Astrocyte (in vitro differentiated cells and primary cell): ENCODE results near the gene MIOS. TPM values are rescaled to one million over a fixed set of nuclear protein-coding genes. Genes with fewer than 3 reads are reported as not detected.

ENCODE experiments used
- DNase-seq: peaks from one replicate; pipeline ENCODE4 v3.0.0-alpha.2; 2010; ENCODE audit warnings: low read depth
- FAIRE-seq: peaks from 2 replicates; lab custom pipeline; 2011; peaks lifted over from hg19 to GRCh38; lab: Jason Lieb, UNC
- H2AFZ ChIP-seq: 2 replicates; pipeline ENCODE4 v1.6.0; 2012; ENCODE audit warnings: low read depth, low read length, inconsistent platforms
- H3K27ac ChIP-seq: 2 replicates; pipeline ENCODE4 v1.5.1; 2011; ENCODE audit warnings: low read depth, low read length, inconsistent platforms
- H3K27me3 ChIP-seq: 2 replicates; pipeline ENCODE4 v1.6.0; 2011; ENCODE audit warnings: low read length, inconsistent platforms; ENCODE audit not compliant: insufficient read depth
- H3K36me3 ChIP-seq: 2 replicates; pipeline ENCODE4 v1.5.1; 2011; ENCODE audit warnings: low read length, inconsistent platforms; ENCODE audit not compliant: insufficient read depth
- H3K4me1 ChIP-seq: 2 replicates; pipeline ENCODE4 v1.5.1; 2011; ENCODE audit warnings: low read length, inconsistent platforms; ENCODE audit not compliant: insufficient read depth
- H3K4me2 ChIP-seq: 2 replicates; pipeline ENCODE4 v1.6.0; 2012; ENCODE audit warnings: low read length, inconsistent platforms
- H3K4me3 ChIP-seq: 2 replicates; pipeline ENCODE4 v1.5.1; 2011; ENCODE audit warnings: low read depth, mild to moderate bottlenecking, low read length, inconsistent platforms; ENCODE audit not compliant: insufficient read depth
- H3K79me2 ChIP-seq: 2 replicates; pipeline ENCODE4 v1.6.0; 2012; ENCODE audit warnings: mild to moderate bottlenecking, low read length, inconsistent platforms; ENCODE audit not compliant: insufficient read depth
- H3K9ac ChIP-seq: 2 replicates; pipeline ENCODE4 v1.6.0; 2012; ENCODE audit warnings: mild to moderate bottlenecking, low read length, inconsistent platforms
- H3K9me3 ChIP-seq: 2 replicates; pipeline ENCODE4 v1.5.1; 2012; ENCODE audit warnings: low read depth, mild to moderate bottlenecking, low read length, inconsistent platforms; ENCODE audit not compliant: insufficient read depth
- H4K20me1 ChIP-seq: 2 replicates; pipeline ENCODE4 v1.6.0; 2012; ENCODE audit warnings: low read length, inconsistent platforms; ENCODE audit not compliant: insufficient read depth
- H3K27ac Mint-ChIP-seq: one replicate; pipeline ENCODE4 v1.8.0; 2021; ENCODE audit warnings: mild to moderate bottlenecking, mixed read lengths; ENCODE audit not compliant: unreplicated experiment
- H3K27me3 Mint-ChIP-seq: one replicate; pipeline ENCODE4 v1.8.0; 2021; ENCODE audit warnings: low read depth, mixed read lengths; ENCODE audit not compliant: unreplicated experiment
- H3K36me3 Mint-ChIP-seq: one replicate; pipeline ENCODE4 v1.8.0; 2021; ENCODE audit warnings: low read depth, mixed read lengths; ENCODE audit not compliant: unreplicated experiment
- H3K4me1 Mint-ChIP-seq: one replicate; pipeline ENCODE4 v1.8.0; 2021; ENCODE audit warnings: low read depth, mixed read lengths; ENCODE audit not compliant: unreplicated experiment
- H3K4me3 Mint-ChIP-seq: one replicate; pipeline ENCODE4 v1.8.0; 2021; ENCODE audit warnings: mild to moderate bottlenecking, moderate library complexity, mixed read lengths; ENCODE audit not compliant: unreplicated experiment
- H3K9me3 Mint-ChIP-seq: one replicate; pipeline ENCODE4 v1.8.0; 2021; ENCODE audit warnings: mild to moderate bottlenecking, mixed read lengths; ENCODE audit not compliant: unreplicated experiment
- EZH2 ChIP-seq: IDR thresholded peaks from 2 replicates; pipeline ENCODE4 v1.6.1; 2012; ENCODE audit warnings: mild to moderate bottlenecking, low read length, inconsistent platforms; ENCODE audit not compliant: insufficient read depth
- total RNA-seq: library from RNA; stranded (reverse); gene quantifications from 2 replicates; pipeline ENCODE4 v1.2.1, GENCODE V29; 2021
- TF ChIP-seq, protein P1 (sequence below): IDR thresholded peaks from 2 replicates; pipeline ENCODE4 v1.5.1; 2011; ENCODE audit warnings: low read depth, mild to moderate bottlenecking, inconsistent platforms, low read length, moderate library complexity; ENCODE audit not compliant: insufficient read depth

Gene MIOS
- total RNA-seq, 1 donor from 2014 or later, result 16.4 TPM

- peaks cover 4% of the 10 kb centered on the region for H3K36me3 ChIP-seq
- no peak overlapping the region for H2AFZ ChIP-seq
- H3K4me1 Mint-ChIP-seq, result no peaks in the 10 kb centered on the region
- no peaks in the 10 kb centered on the region for H3K9me3 Mint-ChIP-seq
- no peaks in the 10 kb centered on the region for H3K4me1 ChIP-seq
- DNase-seq, result no peak
- no peak overlapping the region for H3K27ac ChIP-seq
- H4K20me1 ChIP-seq, result no peaks in the 10 kb centered on the region
- H3K27me3 ChIP-seq, result no peaks in the 10 kb centered on the region
- no peak overlapping the region for H3K4me3 Mint-ChIP-seq
- H3K4me3 ChIP-seq, result no peak overlapping the region
- H3K27me3 Mint-ChIP-seq, result no peaks in the 10 kb centered on the region
- TF ChIP-seq EZH2, result no peak
- TF ChIP-seq, protein P1, sequence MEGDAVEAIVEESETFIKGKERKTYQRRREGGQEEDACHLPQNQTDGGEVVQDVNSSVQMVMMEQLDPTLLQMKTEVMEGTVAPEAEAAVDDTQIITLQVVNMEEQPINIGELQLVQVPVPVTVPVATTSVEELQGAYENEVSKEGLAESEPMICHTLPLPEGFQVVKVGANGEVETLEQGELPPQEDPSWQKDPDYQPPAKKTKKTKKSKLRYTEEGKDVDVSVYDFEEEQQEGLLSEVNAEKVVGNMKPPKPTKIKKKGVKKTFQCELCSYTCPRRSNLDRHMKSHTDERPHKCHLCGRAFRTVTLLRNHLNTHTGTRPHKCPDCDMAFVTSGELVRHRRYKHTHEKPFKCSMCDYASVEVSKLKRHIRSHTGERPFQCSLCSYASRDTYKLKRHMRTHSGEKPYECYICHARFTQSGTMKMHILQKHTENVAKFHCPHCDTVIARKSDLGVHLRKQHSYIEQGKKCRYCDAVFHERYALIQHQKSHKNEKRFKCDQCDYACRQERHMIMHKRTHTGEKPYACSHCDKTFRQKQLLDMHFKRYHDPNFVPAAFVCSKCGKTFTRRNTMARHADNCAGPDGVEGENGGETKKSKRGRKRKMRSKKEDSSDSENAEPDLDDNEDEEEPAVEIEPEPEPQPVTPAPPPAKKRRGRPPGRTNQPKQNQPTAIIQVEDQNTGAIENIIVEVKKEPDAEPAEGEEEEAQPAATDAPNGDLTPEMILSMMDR, result no peak
- no peaks in the 10 kb centered on the region for H3K79me2 ChIP-seq
- H3K4me2 ChIP-seq, result no peak overlapping the region
- FAIRE-seq, result no peak
- H3K9ac ChIP-seq, result no peak overlapping the region
- no peaks in the 10 kb centered on the region for H3K9me3 ChIP-seq
- no peak overlapping the region for H3K27ac Mint-ChIP-seq
- H3K36me3 Mint-ChIP-seq, result no peaks in the 10 kb centered on the region
These were observed 18.0 kb downstream of the MIOS start for GRCh38 chr7:7584653-7585052.

GRCh38 chr7:7585241-7585928 lies 18.7 kb downstream of the MIOS start:
- H3K4me3 ChIP-seq, result no peak overlapping the region
- H3K9me3 Mint-ChIP-seq, result no peaks in the 10 kb centered on the region
- no peak for FAIRE-seq

More at GRCh38 chr7:7585241-7585928, 18.7 kb downstream of the MIOS start:
- Histone ChIP-seq H2AFZ (no peak overlapping the region), H3K4me2 (no peak overlapping the region), H3K27me3 (no peaks in the 10 kb centered on the region), H4K20me1 (no peaks in the 10 kb centered on the region), H3K27ac (no peak overlapping the region), H3K9me3 (no peaks in the 10 kb centered on the region), H3K79me2 (no peaks in the 10 kb centered on the region), H3K4me1 (no peaks in the 10 kb centered on the region), H3K36me3 (peaks cover 4% of the 10 kb centered on the region), H3K9ac (no peak overlapping the region)
- Mint-ChIP-seq H3K27me3 (no peaks in the 10 kb centered on the region), H3K4me3 (no peak overlapping the region), H3K36me3 (no peaks in the 10 kb centered on the region), H3K4me1 (no peaks in the 10 kb centered on the region), H3K27ac (no peak overlapping the region)
- DNase-seq, result no peak
- TF ChIP-seq EZH2, result no peak
- TF ChIP-seq, protein P1, result no peak
